GF-D8 (cell line): ENCODE data around the gene GZMA.
"Not testable (repeated sequence)": the region's sequence is repeated elsewhere in the genome, so short reads cannot be mapped to it uniquely, and the experiment has no call there.

Experiments
- DNase-seq: peaks from one replicate; lab custom pipeline; 2025; lab: John Stamatoyannopoulos, UW

GZMA gene

DNA sequence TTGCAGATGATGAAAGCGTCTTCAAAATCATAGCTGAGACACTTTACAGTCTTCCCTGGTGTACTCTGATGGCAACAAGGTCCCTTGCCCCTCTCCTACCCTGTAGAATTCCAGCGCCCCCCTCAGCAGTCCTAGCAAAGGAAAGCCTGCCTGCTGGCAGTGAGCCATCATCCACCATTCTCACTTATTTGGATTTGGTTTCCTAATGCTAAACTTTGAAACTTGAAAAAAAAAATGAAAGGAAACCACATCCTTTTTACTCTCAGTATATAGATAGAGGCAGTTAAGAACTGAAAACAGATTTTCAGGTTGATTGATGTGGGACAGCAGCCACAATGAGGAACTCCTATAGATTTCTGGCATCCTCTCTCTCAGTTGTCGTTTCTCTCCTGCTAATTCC lies at the start of gene GZMA:
Gene GZMA, plus strand, starts transcription at position 299 of the 400 bp plus-strand sequence. Its CDS starts 37 bp downstream, at position 336.
- DNase-seq, result no peak

- no peak for DNase-seq
Measured at GRCh38 chr5:55055183-55055582, 47.3 kb upstream of the GZMA start.

DNA sequence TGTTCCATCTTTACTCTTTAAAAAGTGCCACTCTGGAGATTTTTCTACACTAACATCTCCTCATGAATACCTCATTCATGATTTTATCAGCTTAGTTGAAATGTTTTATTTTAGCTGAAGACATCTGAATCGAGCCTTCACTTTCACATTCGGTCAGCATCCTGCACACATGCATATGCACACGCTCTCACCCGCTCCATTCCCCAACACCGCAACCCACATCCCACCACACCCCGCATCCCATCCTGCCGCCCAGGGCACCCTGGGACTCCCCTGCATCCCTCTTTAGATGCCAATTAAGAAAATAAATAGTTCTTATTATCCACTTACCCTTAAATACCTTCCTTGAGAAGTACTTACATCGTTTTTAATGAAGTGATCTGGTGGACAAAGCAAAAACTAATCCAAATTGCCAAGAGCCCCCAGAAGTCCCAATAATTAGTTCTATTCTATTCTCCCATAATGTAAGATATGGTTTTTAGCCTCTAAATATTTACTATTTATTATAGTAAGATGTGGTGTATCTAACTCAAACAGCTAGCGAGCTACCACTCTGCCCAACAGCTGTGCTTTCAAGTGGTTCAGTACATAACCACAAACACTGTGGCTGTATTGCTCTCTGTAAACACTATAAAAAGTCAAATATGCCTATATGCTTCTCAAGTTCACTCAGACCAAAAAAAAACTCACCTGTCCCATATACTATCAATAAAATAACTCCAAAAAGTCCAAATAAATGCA lies 40.2 kb upstream of the GZMA start:
- DNase-seq, result no peak

DNA sequence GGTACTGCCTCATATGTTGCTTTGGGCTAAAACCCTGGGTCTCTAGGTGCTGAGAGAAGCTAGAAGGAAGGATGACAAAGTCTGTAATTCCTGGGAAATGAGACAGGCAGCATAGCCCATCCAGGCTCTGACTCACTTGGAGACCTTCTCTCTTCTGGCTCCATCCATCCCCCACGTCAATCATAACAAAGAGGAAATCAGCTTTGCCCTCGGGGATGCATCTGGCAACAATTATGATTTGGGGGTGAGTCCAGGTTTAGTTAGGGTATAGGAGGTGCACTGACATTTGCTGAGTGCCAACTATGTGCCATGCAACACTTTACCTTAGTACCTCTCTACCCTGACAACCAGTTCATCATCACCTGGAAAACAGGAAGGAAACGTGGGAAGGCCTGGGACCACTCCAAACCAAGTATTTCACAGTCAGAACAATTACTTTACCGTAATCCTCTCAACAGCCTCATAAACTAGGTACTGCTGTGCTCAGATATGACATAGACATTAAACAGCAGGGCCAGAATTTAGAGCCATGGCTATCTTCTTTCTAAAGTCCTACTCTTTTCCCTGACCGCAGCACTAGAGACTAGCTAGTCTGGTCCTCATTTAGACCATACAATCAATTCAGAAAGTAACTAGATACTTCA lies 39.1 kb upstream of the GZMA start:
- no peak for DNase-seq

DNA sequence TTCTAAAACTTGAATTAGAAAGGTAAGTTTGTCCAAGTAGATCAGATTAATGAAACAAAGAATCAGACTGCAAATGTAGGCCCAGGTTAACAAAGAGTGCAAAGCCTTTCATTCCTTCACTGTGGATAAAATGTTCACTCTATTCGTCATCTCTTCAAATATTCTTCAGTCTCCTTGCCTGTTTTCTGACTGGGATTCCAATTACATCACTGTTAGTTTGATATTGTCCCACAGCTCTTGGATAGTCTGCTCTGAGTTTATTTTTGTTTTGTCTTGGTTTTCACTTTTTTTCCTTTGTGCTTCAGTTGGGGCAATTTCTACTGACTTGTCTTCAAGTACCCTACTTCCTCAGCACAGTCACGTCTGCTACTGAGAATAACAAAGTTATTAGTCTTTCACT lies 38.5 kb upstream of the GZMA start:
- DNase-seq, result no peak

- DNase-seq, result no peak
Measured at GRCh38 chr5:55064523-55064922, 37.9 kb upstream of the GZMA start.

DNA sequence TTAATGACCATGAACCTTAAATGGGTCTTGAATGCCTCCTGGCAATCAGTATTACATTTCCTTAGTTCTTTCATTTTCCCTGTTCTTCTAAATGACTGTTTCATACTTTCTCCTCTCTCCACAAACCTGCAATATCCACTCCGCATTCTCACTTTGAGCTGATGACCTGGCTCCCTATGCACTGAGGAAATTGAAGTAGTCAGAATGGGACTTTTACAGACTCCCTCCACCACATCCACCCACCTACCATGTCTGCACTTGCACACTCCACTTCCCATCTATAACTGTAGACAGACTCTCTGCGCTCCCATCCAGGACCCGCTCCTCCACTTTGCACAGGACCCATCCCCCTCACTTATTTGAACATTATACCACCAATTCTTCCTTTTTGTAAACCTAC lies 36.2 kb upstream of the GZMA start:
- no peak for DNase-seq

- no peak for DNase-seq
Measured at GRCh38 chr5:55070968-55071367, 31.5 kb upstream of the GZMA start.

- no peak for DNase-seq
Measured at GRCh38 chr5:55071413-55071812, 31.0 kb upstream of the GZMA start.

- DNase-seq, result no peak
Measured at GRCh38 chr5:55072666-55073065, 29.8 kb upstream of the GZMA start.

GRCh38 chr5:55073211-55073610 lies 29.2 kb upstream of the GZMA start:
- DNase-seq, result no peak

DNA sequence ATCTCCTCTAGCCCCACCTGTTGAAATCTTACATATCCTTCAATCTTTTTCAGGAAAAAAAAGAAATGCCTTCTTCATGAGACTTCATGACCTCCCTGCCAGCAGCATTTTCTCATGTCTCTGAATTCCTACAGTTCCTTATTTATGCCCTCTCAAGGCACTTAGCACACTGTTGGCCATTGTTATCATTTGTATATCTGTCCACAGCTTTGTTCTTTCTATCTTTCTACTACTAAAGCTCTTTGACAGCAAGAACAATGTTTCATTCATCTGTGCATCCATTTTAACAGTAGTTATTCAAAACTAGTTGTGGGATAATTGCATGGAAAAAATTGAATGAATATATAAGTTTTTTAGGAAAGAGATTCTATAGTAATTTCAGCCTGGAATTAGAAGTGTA lies 20.9 kb upstream of the GZMA start:
- no peak for DNase-seq

GRCh38 chr5:55089301-55089700 lies 13.1 kb upstream of the GZMA start:
- DNase-seq, result not testable (repeated sequence)

GRCh38 chr5:55091011-55091410 lies 11.4 kb upstream of the GZMA start:
- DNase-seq, result not testable (repeated sequence)

- no peak for DNase-seq
Measured at GRCh38 chr5:55096182-55096581, 6.3 kb upstream of the GZMA start.

DNA sequence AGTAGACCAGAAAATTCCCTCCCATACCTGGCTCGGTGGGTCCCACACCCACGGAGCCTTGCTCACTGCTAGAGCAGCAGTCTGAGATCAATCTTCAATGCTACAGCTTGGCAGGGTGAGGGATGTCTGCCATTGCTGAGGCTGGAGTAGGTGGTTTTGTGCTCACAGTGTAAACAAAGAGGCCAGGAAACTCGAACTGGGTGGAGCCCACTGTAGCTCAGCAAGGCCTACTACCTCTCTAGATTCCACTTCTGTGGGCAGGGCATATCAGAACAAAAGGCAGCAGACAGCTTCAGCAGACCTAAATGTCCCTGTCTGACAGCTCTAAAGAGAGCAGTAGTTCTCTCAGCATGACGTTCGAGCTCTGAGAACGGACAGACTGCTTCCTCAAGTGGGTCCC lies 5.6 kb upstream of the GZMA start:
- DNase-seq, result no peak

DNA sequence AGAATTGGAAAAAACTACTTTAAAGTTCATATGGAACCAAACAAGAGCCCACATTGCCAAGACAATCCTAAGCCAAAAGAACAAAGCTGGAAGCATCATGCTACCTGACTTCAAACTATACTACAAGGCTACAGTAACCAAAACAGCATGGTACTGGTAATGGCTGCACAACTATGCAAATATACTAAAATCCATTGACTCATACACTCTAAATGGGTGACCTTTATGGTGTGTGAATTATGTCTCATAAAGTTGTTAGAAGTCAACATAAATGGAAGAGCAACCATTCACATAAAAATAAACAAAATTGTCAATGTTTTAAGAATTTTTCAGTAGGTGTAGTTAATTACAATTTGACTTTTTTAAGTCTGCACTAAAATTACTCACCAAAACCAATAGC lies 1.3 kb upstream of the GZMA start:
- not testable (repeated sequence) for DNase-seq

DNA sequence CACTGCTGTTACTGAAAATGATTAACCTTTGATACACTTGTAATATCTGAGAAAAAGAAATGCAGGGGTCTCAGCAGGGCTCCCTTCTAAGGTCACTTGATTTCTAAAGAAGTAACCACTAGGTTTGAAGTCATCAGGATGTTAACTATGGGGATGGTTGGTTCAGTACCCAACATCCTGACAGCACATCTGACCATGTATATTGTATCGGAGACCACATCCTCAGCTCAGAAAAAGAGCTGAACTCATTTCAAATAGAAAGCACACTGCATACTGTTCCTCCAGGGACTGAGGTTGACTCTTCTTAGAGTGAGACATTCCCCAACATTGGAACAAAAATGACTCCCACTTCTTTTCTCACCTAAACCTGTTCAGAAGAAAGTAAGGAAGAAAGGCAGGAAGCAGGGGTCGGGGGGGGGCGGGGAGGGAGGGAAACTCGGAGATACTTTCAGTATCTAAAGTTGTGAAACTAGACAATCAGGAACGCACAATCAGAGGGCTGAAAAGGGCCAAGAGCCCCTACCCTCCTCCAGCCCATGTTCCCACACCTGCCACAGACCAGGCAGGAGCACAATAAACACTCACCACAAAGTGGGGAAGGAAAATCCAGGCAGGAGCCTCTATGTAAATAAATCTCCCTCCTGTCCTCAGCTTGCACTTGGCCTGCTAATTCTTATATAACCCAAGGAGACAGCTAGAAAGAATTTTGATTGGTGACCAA lies 730 bp upstream of the GZMA start:
- no peak for DNase-seq

- no peak for DNase-seq
Measured at GRCh38 chr5:55104036-55104772, 1.8 kb downstream of the GZMA start.

DNA sequence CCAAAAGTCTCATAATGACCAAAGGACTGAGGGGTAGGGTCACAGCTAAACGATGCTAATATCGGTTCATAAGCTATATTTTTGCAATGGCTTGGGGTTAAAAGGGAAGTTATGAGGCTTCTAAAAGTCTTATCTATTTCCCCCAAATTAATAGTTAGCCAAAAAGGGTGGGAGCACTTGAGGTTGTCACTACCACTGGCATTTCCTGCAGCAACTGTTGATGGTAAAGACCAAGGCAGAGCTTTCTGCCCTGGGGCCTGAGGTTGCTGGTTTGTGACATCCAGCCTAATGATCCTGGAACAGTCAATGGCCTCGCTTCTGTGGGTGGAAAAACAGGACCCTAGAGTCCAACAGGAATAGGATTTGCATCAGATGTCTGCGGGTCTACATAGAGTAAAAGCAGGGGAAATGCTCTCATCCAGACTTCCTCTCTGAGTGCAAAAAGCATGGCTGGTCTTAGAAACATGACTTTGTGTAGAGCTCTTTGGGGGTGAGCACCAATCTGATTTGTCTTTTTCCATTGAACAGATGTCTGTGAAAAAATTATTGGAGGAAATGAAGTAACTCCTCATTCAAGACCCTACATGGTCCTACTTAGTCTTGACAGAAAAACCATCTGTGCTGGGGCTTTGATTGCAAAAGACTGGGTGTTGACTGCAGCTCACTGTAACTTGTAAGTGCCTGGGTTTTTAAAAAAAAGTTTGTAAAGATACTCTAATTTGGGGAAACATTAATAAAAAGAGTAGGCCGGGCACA lies 2.7 kb downstream of the GZMA start:
- no peak for DNase-seq

- DNase-seq, result not testable (repeated sequence)
Measured at GRCh38 chr5:55105976-55106375, 3.5 kb downstream of the GZMA start.

- no peak for DNase-seq
Measured at GRCh38 chr5:55108661-55109060, 6.2 kb downstream of the GZMA start.
